ENCODE data around the gene PLEK. TPM values are rescaled to one million over a fixed set of nuclear protein-coding genes. Genes with fewer than 3 reads are reported as not detected.

The PLEK gene
- total RNA-seq, 1 donor from 2014 or later, result not detected

DNA sequence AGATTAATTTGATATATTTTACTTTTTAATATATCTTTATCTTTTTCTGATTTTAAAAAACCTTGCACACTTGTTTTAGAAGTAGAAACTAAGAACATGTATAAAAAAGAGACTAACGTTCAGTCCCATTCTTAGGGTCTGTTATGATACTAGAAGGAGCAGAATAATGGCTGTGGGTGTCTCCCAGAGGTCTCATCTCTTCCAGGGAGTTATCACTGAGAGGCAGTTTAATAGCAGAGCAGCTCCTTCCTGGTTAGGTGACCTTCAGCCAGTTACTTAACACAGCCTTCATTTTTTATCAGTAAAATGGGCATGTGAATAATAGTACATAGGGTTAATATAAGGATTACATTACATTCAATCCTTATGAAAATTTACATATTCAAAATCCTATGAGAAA, 61.4 kb downstream of the PLEK start:
- DNase-seq (ENCODE audit: low spot score in 2 of 2, unreplicated experiment in 2 of 2), result no peak
- no peaks in the 10 kb centered on the region for H3K9me3 Mint-ChIP-seq
- TF ChIP-seq, protein P1, sequence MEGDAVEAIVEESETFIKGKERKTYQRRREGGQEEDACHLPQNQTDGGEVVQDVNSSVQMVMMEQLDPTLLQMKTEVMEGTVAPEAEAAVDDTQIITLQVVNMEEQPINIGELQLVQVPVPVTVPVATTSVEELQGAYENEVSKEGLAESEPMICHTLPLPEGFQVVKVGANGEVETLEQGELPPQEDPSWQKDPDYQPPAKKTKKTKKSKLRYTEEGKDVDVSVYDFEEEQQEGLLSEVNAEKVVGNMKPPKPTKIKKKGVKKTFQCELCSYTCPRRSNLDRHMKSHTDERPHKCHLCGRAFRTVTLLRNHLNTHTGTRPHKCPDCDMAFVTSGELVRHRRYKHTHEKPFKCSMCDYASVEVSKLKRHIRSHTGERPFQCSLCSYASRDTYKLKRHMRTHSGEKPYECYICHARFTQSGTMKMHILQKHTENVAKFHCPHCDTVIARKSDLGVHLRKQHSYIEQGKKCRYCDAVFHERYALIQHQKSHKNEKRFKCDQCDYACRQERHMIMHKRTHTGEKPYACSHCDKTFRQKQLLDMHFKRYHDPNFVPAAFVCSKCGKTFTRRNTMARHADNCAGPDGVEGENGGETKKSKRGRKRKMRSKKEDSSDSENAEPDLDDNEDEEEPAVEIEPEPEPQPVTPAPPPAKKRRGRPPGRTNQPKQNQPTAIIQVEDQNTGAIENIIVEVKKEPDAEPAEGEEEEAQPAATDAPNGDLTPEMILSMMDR (IDR thresholded peaks at IDR 0.05; ENCODE audit: unreplicated experiment), result no peak
- no peaks in the 10 kb centered on the region for H3K36me3 Mint-ChIP-seq
- H3K4me1 Mint-ChIP-seq, result peaks cover 13% of the 10 kb centered on the region
- no peak overlapping the region for H3K27ac Mint-ChIP-seq
- no peak overlapping the region for H3K4me3 Mint-ChIP-seq
- H3K27me3 Mint-ChIP-seq (ENCODE audit: low read depth), result peaks cover 14% of the 10 kb centered on the region

DNA sequence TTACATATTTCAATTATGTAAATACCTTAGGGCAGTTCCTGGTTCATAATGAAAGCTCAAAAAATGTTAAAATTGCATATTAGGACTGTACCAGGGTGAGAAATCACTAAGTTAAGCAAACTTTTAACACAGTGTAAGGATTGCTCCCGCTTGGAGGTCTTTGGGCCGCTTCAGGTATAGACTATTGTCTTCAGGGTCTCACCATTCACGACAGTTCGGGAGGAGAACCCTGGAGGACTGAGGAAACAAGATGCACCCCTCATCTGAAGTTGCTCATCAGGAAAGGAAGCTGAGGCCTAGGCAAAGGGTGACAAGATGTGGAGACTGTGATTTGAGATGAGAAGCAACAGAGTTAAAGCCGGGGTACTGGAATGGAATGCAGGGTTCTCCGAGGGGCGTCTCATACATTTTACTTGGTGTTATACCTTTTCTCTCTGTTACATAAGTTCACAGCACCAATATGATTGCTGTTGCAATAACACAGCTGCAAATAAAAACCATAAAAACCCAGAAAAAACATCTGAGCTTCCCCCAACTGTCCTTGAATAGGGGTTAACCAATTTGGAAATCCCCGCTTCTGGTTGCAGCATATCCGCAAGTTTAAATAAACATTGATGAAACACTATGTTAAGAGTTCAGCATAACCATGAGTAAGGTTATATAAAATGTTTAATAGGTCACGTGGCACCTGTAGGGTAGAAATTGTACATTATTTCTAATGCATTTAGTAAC, 61.9 kb downstream of the PLEK start:
- TF ChIP-seq, protein P1 (IDR thresholded peaks at IDR 0.05; ENCODE audit: unreplicated experiment), result no peak
- Mint-ChIP-seq H3K27me3 (ENCODE audit: low read depth) (peaks cover 8% of the 10 kb centered on the region), H3K4me1 (peaks cover 13% of the 10 kb centered on the region), H3K36me3 (no peaks in the 10 kb centered on the region), H3K27ac (no peak overlapping the region), H3K4me3 (no peak overlapping the region), H3K9me3 (no peaks in the 10 kb centered on the region)
- no peak for DNase-seq (ENCODE audit: low spot score in 2 of 2, unreplicated experiment in 2 of 2)

DNA sequence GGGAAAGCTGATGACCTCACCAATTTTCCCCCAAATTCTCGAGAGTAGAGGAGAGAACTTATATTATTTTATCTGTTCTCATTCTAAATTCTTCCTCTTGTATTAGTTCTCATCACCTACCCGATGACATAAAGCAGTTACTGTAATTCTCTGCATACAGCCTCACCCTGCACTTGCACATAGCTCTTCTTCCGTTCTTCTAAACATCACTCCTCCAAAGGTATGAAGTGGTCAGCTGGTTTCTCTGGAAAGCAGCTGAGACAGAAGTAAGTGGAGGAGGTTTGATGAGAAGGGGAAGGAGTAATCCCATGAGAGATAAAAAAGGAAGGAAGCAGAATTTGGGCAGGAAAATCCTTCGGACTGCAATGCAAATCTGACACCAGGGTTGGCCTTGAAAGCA, 63.0 kb downstream of the PLEK start:
- H3K36me3 Mint-ChIP-seq, result no peaks in the 10 kb centered on the region

DNA sequence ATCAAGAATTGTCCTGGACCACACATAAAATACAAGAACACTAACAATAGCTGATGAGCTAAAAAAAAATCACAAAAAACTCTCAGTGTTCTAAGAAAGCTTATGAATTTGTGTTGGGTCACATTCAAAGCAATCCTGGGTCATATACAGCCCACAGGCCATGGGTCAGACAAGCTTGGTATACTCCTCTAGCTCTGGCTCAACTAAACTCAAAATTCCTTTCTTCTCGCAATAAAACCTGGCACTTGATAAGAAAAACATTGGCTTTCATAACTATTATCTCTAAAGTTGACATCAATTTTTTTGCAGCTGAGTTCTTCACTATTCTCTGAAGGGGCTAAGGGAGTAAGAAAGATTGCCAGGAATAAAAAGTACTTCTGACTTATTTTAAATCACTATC, 63.7 kb downstream of the PLEK start:
- peaks cover 7% of the 10 kb centered on the region for H3K27me3 Mint-ChIP-seq (ENCODE audit: low read depth)
- H3K4me1 Mint-ChIP-seq, result peaks cover 13% of the 10 kb centered on the region
- no peaks in the 10 kb centered on the region for H3K9me3 Mint-ChIP-seq
- H3K4me3 Mint-ChIP-seq, result no peak overlapping the region
- no peak overlapping the region for H3K27ac Mint-ChIP-seq
- DNase-seq (ENCODE audit: low spot score in 2 of 2, unreplicated experiment in 2 of 2), result no peak
- TF ChIP-seq, protein P1 (IDR thresholded peaks at IDR 0.05; ENCODE audit: unreplicated experiment), result no peak
- H3K36me3 Mint-ChIP-seq, result no peaks in the 10 kb centered on the region

More for the DNA sequence above, 63.0 kb downstream of the PLEK start:
- DNase-seq (ENCODE audit: low spot score in 2 of 2, unreplicated experiment in 2 of 2), result no peak
- Mint-ChIP-seq H3K4me1 (peaks cover 13% of the 10 kb centered on the region), H3K4me3 (no peak overlapping the region), H3K27ac (peak overlapping the region; percentile 14), H3K9me3 (no peaks in the 10 kb centered on the region), H3K27me3 (ENCODE audit: low read depth) (peaks cover 7% of the 10 kb centered on the region)
- TF ChIP-seq, protein P1 (IDR thresholded peaks at IDR 0.05; ENCODE audit: unreplicated experiment), result no peak

DNA sequence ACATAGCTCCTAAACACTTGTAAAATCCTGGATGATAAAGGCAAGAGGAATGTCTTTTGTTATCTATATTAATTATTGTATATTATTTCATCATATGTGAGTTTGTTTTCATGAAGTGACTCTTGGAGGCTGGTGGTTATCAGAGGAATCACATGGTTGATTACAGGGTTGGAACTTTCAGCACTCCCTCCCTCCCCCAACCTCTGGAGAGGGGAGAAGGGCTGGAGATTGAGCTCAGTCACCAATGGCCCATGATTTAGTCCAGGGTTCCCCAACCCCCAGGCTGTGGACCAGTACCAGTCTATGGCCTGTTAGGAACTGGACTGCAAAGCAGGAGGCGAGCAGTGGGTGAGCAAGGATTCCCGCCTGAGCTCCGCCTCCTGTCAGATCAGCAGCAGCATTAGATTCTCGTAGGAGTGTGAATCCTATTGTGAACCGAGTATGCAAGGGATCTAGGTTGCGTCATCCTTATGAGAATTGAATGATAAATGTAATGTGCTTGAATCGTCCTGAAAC, 64.3 kb downstream of the PLEK start:
- H3K27me3 Mint-ChIP-seq (ENCODE audit: low read depth), result peaks cover 7% of the 10 kb centered on the region
- no peaks in the 10 kb centered on the region for H3K9me3 Mint-ChIP-seq
- TF ChIP-seq, protein P1 (IDR thresholded peaks at IDR 0.05; ENCODE audit: unreplicated experiment), result no peak
- H3K36me3 Mint-ChIP-seq, result no peaks in the 10 kb centered on the region
- peaks cover 13% of the 10 kb centered on the region for H3K4me1 Mint-ChIP-seq
- no peak overlapping the region for H3K4me3 Mint-ChIP-seq
- DNase-seq (ENCODE audit: low spot score in 2 of 2, unreplicated experiment in 2 of 2), result no peak
- H3K27ac Mint-ChIP-seq, result no peak overlapping the region
